Glutamatergic neuron (in vitro differentiated cells): Measurements from ENCODE around the gene SPEN. TPM values are rescaled to one million over a fixed set of nuclear protein-coding genes. Genes with fewer than 3 reads are reported as not detected.

Experiments
- DNase-seq: peaks from one replicate; pipeline ENCODE4 v3.0.0; 2022
- H3K27ac Mint-ChIP-seq: one replicate; pipeline ENCODE4 v1.8.0; 2020; ENCODE audit warnings: mild to moderate bottlenecking, mixed read lengths, inconsistent platforms; ENCODE audit not compliant: unreplicated experiment
- H3K27me3 Mint-ChIP-seq: one replicate; pipeline ENCODE4 v1.8.0; 2020; ENCODE audit warnings: mild to moderate bottlenecking, moderate library complexity, mixed read lengths, inconsistent platforms; ENCODE audit not compliant: unreplicated experiment
- H3K36me3 Mint-ChIP-seq: one replicate; pipeline ENCODE4 v1.8.0; 2020; ENCODE audit warnings: mild to moderate bottlenecking, mixed read lengths, inconsistent platforms; ENCODE audit not compliant: unreplicated experiment
- H3K4me1 Mint-ChIP-seq: one replicate; pipeline ENCODE4 v1.8.0; 2020; ENCODE audit warnings: mild to moderate bottlenecking, low read depth, mixed read lengths, inconsistent platforms; ENCODE audit not compliant: unreplicated experiment
- H3K4me3 Mint-ChIP-seq: one replicate; pipeline ENCODE4 v1.8.0; 2020; ENCODE audit warnings: mild to moderate bottlenecking, mixed read lengths, inconsistent platforms; ENCODE audit not compliant: unreplicated experiment
- H3K9me3 Mint-ChIP-seq: one replicate; pipeline ENCODE4 v1.8.0; 2020; ENCODE audit warnings: mild to moderate bottlenecking, moderate library complexity, mixed read lengths, inconsistent platforms; ENCODE audit not compliant: unreplicated experiment
- CTCF ChIP-seq: fragments of 200-600 bp; sonication (generic); IDR thresholded peaks from one replicate; pipeline ENCODE4 v1.5.0; 2021; ENCODE audit not compliant: partially characterized antibody, unreplicated experiment
- total RNA-seq: library from RNA; stranded (reverse); fragmentation: NEBNext Ultra II Directional; extraction: Animal tissue kit (Norgen Biotek cat#: 25700); gene quantifications from one replicate; pipeline ENCODE4 v1.2.1, GENCODE V29; 2021; ENCODE audit not compliant: unreplicated experiment

The SPEN gene
- total RNA-seq, 1 donor from 2014 or later = 52.4 TPM

GRCh38 chr1:15945011-15945831 lies 97.7 kb downstream of the SPEN start:
- peaks cover 27% of the 10 kb centered on the region for H3K4me1 Mint-ChIP-seq
- no peak overlapping the region for H3K27ac Mint-ChIP-seq
- peaks cover 7% of the 10 kb centered on the region for H3K27me3 Mint-ChIP-seq
- no peak for TF ChIP-seq CTCF
- H3K4me3 Mint-ChIP-seq = no peak overlapping the region
- no peaks in the 10 kb centered on the region for H3K36me3 Mint-ChIP-seq
- H3K9me3 Mint-ChIP-seq = peaks cover 12% of the 10 kb centered on the region
- DNase-seq = no peak

DNA sequence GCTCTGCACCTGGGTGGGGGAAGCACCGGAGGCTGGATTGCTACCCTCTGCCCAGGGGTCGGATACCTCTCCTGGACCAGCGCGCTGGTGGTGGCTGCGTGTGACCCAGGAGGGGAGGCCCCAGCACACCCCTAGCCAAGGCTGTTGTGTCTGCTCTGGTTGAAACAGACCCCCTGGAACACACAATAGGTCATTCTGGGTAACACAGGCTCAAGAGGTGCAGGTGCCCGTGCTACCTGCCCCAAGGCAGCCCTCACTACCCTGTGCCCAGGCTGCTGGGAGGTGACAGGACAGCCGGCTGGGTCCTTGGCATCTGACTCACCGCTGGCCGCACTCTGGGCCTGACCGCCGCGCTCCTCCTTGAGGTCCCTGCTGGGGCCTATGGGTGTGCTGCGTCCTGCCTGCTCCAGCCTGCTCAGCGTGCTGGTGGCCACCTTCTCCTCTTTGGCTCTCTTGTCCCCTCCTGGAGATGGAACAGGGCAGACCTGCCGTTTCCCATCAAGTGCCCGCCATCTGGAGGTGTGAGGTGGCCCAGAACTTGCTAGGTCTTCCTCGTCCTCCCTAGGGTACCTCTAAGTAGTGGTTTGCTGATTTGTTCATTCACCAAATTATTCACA lies 98.4 kb downstream of the SPEN start:
- H3K27ac Mint-ChIP-seq = no peak overlapping the region
- H3K4me1 Mint-ChIP-seq = peaks cover 32% of the 10 kb centered on the region
- no peak for DNase-seq
- H3K36me3 Mint-ChIP-seq = no peaks in the 10 kb centered on the region
- H3K9me3 Mint-ChIP-seq = peaks cover 12% of the 10 kb centered on the region
- H3K27me3 Mint-ChIP-seq = peaks cover 8% of the 10 kb centered on the region
- no peak overlapping the region for H3K4me3 Mint-ChIP-seq
- no peak for TF ChIP-seq CTCF

DNA sequence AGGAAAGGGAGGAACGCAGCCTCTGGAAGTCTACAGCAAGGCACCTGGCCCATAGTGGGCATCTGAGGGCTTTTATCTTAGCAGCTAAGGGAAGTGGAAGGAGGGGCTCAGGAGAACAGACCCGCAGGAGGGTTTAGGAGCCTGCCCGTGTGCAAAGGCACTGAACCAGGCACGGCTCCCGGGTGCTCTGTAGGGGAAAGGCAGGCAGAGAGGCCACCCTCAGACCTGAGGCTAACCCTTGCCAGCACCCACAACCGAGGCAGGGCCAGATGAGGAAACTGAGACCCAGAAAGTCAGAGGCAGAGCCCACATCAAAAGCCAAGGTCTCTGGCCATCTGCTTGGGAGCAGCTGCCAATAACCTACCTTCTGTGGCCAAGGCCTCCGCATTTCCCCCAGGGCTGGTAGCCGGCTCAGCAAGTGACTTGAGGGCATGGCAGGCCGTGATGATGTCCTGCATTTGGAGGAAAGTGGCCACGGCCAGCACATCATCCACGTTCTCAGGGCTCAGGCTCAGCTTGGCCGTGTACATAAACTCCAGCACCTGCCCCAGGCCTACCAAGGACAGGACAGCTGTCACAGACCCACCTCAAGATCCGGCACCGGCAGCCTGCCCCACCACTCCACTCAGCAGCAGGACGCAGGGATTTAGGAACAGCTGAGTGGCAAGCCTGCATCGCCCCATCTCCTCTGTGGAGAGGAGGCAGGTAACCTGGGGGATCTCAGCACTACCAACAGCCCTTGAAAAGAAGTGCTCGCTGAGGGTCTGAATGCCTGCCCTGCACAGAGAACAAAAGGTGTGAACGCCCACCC lies 99.3 kb downstream of the SPEN start:
- no peaks in the 10 kb centered on the region for H3K36me3 Mint-ChIP-seq
- no peak for DNase-seq
- H3K4me1 Mint-ChIP-seq = peaks cover 39% of the 10 kb centered on the region
- TF ChIP-seq CTCF = no peak
- peaks cover 12% of the 10 kb centered on the region for H3K9me3 Mint-ChIP-seq
- peaks cover 7% of the 10 kb centered on the region for H3K27me3 Mint-ChIP-seq
- H3K27ac Mint-ChIP-seq = peak overlapping the region; percentile 72
- peak overlapping the region; percentile 34 for H3K4me3 Mint-ChIP-seq

DNA sequence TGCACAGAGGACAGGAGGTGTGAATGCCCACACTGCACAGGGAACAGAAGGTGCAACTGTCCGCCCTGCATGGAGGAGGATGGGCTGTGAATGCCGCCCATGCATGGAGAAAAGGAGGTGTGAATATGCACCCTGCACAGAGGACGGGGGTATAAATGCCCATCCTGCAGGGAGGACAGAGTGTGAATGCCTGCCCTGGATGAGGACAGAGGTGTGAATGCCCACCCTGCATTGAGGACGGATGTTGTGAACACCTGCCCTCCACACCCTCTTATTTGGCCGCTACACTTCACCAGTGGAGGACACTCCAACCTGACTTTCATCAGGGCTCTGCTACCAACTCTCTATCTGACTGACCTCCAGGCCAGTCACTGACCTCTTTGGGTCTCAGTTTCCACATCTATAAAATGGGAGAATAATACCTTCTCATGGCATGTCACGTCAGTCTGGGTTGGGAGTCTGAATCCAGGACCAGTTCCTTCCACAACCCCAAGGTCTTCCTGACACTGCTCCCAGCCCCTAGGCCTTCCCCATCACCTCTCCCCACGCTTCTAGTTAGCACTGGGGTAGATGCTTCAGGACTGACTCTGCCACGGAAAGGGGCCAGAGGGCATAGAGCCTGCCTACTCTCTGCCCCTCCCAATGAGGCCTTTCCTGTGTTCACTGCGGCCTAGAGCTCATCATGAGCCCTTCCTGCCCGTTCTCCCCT lies 100.0 kb downstream of the SPEN start:
- H3K27me3 Mint-ChIP-seq = peaks cover 7% of the 10 kb centered on the region
- peaks cover 46% of the 10 kb centered on the region for H3K4me1 Mint-ChIP-seq
- peak overlapping the region; percentile 70 for H3K27ac Mint-ChIP-seq
- H3K4me3 Mint-ChIP-seq = no peak overlapping the region
- peaks cover 12% of the 10 kb centered on the region for H3K9me3 Mint-ChIP-seq
- H3K36me3 Mint-ChIP-seq = no peaks in the 10 kb centered on the region
- DNase-seq = no peak
- TF ChIP-seq CTCF = no peak
